Activated B cell treated with CpG ODN at 0.5 μM for 24 hours (primary cell): Measurements from ENCODE around the gene TMED6. TPM values are rescaled to one million over a fixed set of nuclear protein-coding genes. Genes with fewer than 3 reads are reported as not detected.

Experiments
- ATAC-seq: fragments of 200-7000 bp; cut with Tn5 transposase; one replicate; pipeline ENCODE4 v1.10.0; 2021; ENCODE audit warnings: low read depth, mild to moderate bottlenecking, moderate library complexity
- CTCF ChIA-PET: fragments of 350-600 bp; sonication (Branson Sonifier 250); formaldehyde crosslinking; loops from one replicate; lab custom pipeline; 2021; ENCODE audit warnings: antibody characterized with exemption; lab: Charles Lee
- POLR2A ChIA-PET: fragments of 350-600 bp; sonication (Branson Sonifier 250); formaldehyde crosslinking; loops from one replicate; lab custom pipeline; 2021; ENCODE audit warnings: antibody characterized with exemption; lab: Charles Lee
- DNase-seq: peaks from one replicate; pipeline ENCODE4 v3.0.0; 2022
- H3K27ac Mint-ChIP-seq: one replicate; pipeline ENCODE4 v1.8.0; 2020; ENCODE audit warnings: mixed read lengths
- H3K27me3 Mint-ChIP-seq: one replicate; pipeline ENCODE4 v1.8.0; 2021; ENCODE audit warnings: mixed read lengths
- H3K36me3 Mint-ChIP-seq: one replicate; pipeline ENCODE4 v1.8.0; 2021; ENCODE audit warnings: low read depth, mixed read lengths
- H3K4me1 Mint-ChIP-seq: one replicate; pipeline ENCODE4 v1.8.0; 2021; ENCODE audit warnings: mixed read lengths
- H3K4me3 Mint-ChIP-seq: one replicate; pipeline ENCODE4 v1.8.0; 2020; ENCODE audit warnings: mild to moderate bottlenecking, mixed read lengths
- H3K9me3 Mint-ChIP-seq: one replicate; pipeline ENCODE4 v1.8.0; 2020; ENCODE audit warnings: mixed read lengths
- intact Hi-C: fragments of 100-400 bp; cut with micrococcal nuclease; formaldehyde crosslinking; loops from one replicate; pipeline ENCODE4 v1.15.1; 2024
- total RNA-seq: library from RNA; stranded (reverse); gene quantifications from 2 replicates; pipeline ENCODE4 v1.2.3, GENCODE V29; 2022
- TF ChIP-seq, protein P1 (sequence below): fragments of 200-600 bp; IDR thresholded peaks from one replicate; pipeline ENCODE4 v1.8.0; 2022; ENCODE audit warnings: antibody characterized with exemption, mild to moderate bottlenecking

TMED6 gene
- total RNA-seq, 1 donor from 2014 or later: 2.0 TPM

DNA sequence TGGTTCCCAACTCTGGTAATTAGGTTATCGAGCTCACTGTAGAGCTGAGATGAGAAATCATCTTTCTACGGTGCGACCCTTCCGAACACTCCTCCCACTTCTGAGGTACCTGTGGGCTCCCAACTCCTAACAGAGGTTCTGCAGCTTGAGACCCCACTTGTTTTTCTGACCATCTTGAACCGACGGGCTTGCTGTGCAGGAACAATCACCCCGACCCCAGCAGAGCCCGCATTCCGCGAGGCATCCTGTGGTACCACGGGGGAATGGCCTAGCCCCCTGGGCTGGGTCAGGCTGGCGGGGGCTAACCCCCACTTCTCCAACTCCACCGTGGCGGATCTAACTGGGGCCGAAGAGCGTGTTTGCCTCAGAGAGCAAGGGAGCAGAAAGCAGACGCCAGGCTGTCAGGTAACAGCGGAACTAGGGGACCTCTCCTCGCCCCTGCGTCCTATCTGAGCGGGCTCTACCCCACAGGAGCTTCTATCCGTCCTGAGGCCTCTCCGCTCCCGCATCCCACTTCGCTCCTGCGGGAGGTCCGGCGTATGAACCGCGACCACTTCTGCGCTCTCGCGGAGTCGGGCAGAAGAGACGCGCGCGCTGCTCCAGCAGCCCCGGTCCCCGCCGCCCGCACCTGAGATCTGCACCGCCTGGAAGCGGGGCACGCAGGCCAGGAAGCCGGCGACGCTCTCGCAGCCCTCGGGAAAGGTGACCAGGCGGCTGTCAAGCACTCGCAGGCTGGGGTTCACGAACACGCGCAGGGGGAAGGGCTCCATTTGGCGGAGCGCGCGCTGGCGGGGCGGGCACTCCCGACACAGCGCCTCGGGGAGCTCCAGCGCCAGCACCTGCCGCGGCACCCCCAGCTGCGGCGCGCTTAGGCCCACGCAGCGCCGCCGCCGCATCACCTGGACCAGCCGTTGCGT is 22.0 kb downstream of the TMED6 start:
- Mint-ChIP-seq H3K4me3 (peak overlapping the region; percentile 81), H3K27me3 (no peaks in the 10 kb centered on the region), H3K4me1 (peaks cover 38% of the 10 kb centered on the region), H3K9me3 (no peaks in the 10 kb centered on the region), H3K36me3 (peaks cover 64% of the 10 kb centered on the region), H3K27ac (no peak overlapping the region)
- POLR2A ChIA-PET: interaction anchor here (0.6 to 3.2 kb wide), 8 partner anchors 10 to 433 kb away, joined by 3 to 35 read pairs (median 5); partner anchors contain the start of genes COG8, NIP7, VPS4A and WWP2
- ATAC-seq: peak; percentile 37
- CTCF ChIA-PET: interaction anchor here (1.1 to 1.8 kb wide), 3 partner anchors 9 to 19 kb away, joined by 3 to 6 read pairs (median 5); partner anchors contain the start of gene COG8
- DNase-seq: peak; percentile 7
- TF ChIP-seq, protein P1, sequence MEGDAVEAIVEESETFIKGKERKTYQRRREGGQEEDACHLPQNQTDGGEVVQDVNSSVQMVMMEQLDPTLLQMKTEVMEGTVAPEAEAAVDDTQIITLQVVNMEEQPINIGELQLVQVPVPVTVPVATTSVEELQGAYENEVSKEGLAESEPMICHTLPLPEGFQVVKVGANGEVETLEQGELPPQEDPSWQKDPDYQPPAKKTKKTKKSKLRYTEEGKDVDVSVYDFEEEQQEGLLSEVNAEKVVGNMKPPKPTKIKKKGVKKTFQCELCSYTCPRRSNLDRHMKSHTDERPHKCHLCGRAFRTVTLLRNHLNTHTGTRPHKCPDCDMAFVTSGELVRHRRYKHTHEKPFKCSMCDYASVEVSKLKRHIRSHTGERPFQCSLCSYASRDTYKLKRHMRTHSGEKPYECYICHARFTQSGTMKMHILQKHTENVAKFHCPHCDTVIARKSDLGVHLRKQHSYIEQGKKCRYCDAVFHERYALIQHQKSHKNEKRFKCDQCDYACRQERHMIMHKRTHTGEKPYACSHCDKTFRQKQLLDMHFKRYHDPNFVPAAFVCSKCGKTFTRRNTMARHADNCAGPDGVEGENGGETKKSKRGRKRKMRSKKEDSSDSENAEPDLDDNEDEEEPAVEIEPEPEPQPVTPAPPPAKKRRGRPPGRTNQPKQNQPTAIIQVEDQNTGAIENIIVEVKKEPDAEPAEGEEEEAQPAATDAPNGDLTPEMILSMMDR: no peak
- intact Hi-C loops: loop anchor here (1.0 kb wide), 4 partner anchors 10 to 197 kb away; partner anchors contain the start of genes CHTF8, COG8, NIP7 and UTP4

DNA sequence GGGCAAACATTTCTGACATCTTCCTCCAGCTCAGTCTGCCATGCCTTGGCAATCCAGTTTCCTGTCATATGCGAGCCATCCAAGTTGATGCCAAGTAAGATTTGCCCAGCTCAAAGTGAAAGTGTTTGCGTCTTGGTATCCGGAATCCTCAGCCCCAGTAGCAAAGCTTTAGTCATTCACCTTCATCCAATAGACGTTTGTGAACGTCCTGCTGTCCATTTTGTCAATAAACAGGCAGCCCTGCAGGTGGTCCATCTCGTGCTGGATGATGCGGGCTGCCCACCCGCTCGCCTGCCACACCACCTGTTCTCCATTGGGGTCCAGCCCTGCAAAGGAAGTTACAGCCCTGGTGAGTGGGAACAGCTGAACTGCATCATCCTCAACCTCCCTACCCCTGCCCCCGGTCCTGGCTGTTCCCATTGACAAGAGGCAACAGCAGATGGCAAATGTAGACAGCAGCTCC is 22.7 kb downstream of the TMED6 start:
- Mint-ChIP-seq H3K4me3 (peak overlapping the region; percentile 81), H3K9me3 (no peaks in the 10 kb centered on the region), H3K4me1 (peaks cover 36% of the 10 kb centered on the region), H3K27me3 (no peaks in the 10 kb centered on the region), H3K36me3 (peaks cover 64% of the 10 kb centered on the region), H3K27ac (peak overlapping the region; percentile 12)
- ATAC-seq (no peak), DNase-seq (peak; percentile 12)
- TF ChIP-seq, protein P1: no peak
- intact Hi-C loops: no loop called here
- ChIA-PET POLR2A (interaction anchor here (0.6 to 3.2 kb wide), 5 partner anchors 11 to 433 kb away, joined by 3 to 35 read pairs (median 6); partner anchors contain the start of genes COG8, NIP7, VPS4A and WWP2), CTCF (interaction anchor here (1.8 kb wide), 1 partner anchor 10 kb away, joined by 6 read pairs; the partner anchor contains the start of gene COG8)

GRCh38 chr16:69327585-69328310 is 23.8 kb downstream of the TMED6 start:
- H3K27me3 Mint-ChIP-seq: no peaks in the 10 kb centered on the region
- no peak for DNase-seq
- H3K4me1 Mint-ChIP-seq: peaks cover 36% of the 10 kb centered on the region
- H3K4me3 Mint-ChIP-seq: no peak overlapping the region
- POLR2A ChIA-PET: interaction anchor here (0.7 to 1.4 kb wide), 5 partner anchors 9 to 399 kb away, joined by 3 to 7 read pairs (median 3); partner anchors contain the start of genes COG8 and NIP7
- CTCF ChIA-PET: no interaction called here
- peaks cover 65% of the 10 kb centered on the region for H3K36me3 Mint-ChIP-seq
- H3K27ac Mint-ChIP-seq: peak overlapping the region; percentile 24
- TF ChIP-seq, protein P1: no peak
- ATAC-seq: no peak
- intact Hi-C loops: no loop called here
- H3K9me3 Mint-ChIP-seq: no peaks in the 10 kb centered on the region

DNA sequence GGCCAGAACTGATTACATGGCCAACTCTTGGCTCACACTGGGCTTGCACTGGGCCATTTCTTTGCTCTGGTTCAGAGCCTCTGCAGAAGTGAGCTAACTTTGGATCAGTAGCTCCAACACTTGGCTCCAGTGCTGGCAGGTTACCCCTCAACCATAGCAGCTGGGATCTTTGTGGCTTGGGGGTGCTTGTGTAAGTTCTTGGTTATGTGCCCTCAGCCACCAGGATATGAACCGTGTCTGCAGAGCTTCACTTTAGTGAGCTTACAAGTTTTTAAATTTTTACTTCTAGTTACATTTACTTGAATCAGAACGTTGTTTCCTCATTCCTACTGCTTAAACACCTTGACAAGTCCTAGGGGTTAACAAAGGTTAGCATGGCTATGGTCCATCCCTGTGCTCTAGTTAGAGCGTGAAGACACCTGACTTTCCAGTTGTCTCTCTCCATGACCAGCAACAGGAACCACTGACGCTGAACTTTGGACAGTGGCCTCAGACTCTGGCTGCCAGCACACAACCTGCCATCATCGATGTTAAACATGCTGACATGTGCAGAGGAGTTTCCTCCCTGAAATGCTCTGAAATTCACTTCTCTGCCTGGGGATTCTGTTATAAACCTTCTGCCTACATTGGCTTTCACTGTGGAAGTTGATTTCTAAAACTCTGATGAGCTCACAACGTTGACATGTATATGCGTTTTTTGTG is 25.3 kb downstream of the TMED6 start:
- H3K27ac Mint-ChIP-seq: no peak overlapping the region
- H3K4me3 Mint-ChIP-seq: no peak overlapping the region
- DNase-seq (no peak), ATAC-seq (no peak)
- ChIA-PET POLR2A (interaction anchor here (0.7 to 1.4 kb wide), 4 partner anchors 12 to 241 kb away, joined by 3 to 11 read pairs (median 5); no protein-coding TSS in a partner anchor), CTCF (no interaction called here)
- no peaks in the 10 kb centered on the region for H3K27me3 Mint-ChIP-seq
- H3K4me1 Mint-ChIP-seq: peaks cover 36% of the 10 kb centered on the region
- peaks cover 69% of the 10 kb centered on the region for H3K36me3 Mint-ChIP-seq
- intact Hi-C loops: no loop called here
- TF ChIP-seq, protein P1: no peak
- no peaks in the 10 kb centered on the region for H3K9me3 Mint-ChIP-seq
